Activated CD4-positive, CD25-positive, alpha-beta regulatory T cell treated with anti-CD3 and anti-CD28 coated beads, Interleukin-2, amount 50 U/mL, for 72 hours (primary cell): Measurements from ENCODE around the gene LSP1.

Source experiments
- DNase-seq: peaks from one replicate; pipeline ENCODE4 v3.0.0; 2021

Gene LSP1

GRCh38 chr11:1893581-1894359 is 40.9 kb downstream of the LSP1 start:
- no peak for DNase-seq

GRCh38 chr11:1894759-1895158 is 41.9 kb downstream of the LSP1 start:
- DNase-seq, result no peak

- DNase-seq, result no peak
These were observed 43.6 kb downstream of the LSP1 start for GRCh38 chr11:1896468-1896867.

GRCh38 chr11:1896923-1897322 is 44.0 kb downstream of the LSP1 start:
- no peak for DNase-seq

GRCh38 chr11:1899090-1899489 is 46.2 kb downstream of the LSP1 start:
- DNase-seq, result no peak

- DNase-seq, result no peak
These were observed 46.8 kb downstream of the LSP1 start for GRCh38 chr11:1899686-1900085.

GRCh38 chr11:1906181-1906580 is 53.3 kb downstream of the LSP1 start:
- DNase-seq, result no peak

GRCh38 chr11:1906611-1907423 is 53.9 kb downstream of the LSP1 start:
- no peak for DNase-seq

- DNase-seq, result no peak
These were observed 55.7 kb downstream of the LSP1 start for GRCh38 chr11:1908618-1909017.

- no peak for DNase-seq
These were observed 56.6 kb downstream of the LSP1 start for GRCh38 chr11:1909524-1909923.

GRCh38 chr11:1912289-1912878 is 59.5 kb downstream of the LSP1 start:
- DNase-seq, result no peak

- DNase-seq, result no peak
These were observed 60.6 kb downstream of the LSP1 start for GRCh38 chr11:1913271-1914060.

- no peak for DNase-seq
These were observed 62.9 kb downstream of the LSP1 start for GRCh38 chr11:1915795-1916131.

GRCh38 chr11:1916132-1916985 is 63.5 kb downstream of the LSP1 start:
- no peak for DNase-seq

- no peak for DNase-seq
These were observed 64.2 kb downstream of the LSP1 start for GRCh38 chr11:1916986-1917522.

GRCh38 chr11:1917523-1918435 is 64.9 kb downstream of the LSP1 start:
- no peak for DNase-seq

- DNase-seq, result no peak
These were observed 65.8 kb downstream of the LSP1 start for GRCh38 chr11:1918436-1919315.

- DNase-seq, result no peak
These were observed 66.7 kb downstream of the LSP1 start, which contains the start of gene TNNT3 for GRCh38 chr11:1919391-1920127. Gene TNNT3, plus strand, starts transcription at chr11:1919703. Its CDS starts 3,172 bp downstream, at chr11:1922875.
